EH (cell line): ENCODE measurements around the gene NR6A1.
A peak's percentile ranks its signal among the peaks of the same experiment; 100 is the strongest.

Source experiments
- DNase-seq: peaks from one replicate; pipeline ENCODE4 v3.0.0-alpha.2; 2015; ENCODE audit warnings: low read depth

NR6A1 gene

GRCh38 chr9:124503713-124504529 is 267.2 kb downstream of the NR6A1 start:
- DNase-seq = peak; percentile 18

- no peak for DNase-seq
These were observed 268.1 kb downstream of the NR6A1 start for GRCh38 chr9:124502711-124503702.

GRCh38 chr9:124501771-124502320 is 269.3 kb downstream of the NR6A1 start:
- no peak for DNase-seq

GRCh38 chr9:124500796-124501611 is 270.1 kb downstream of the NR6A1 start:
- no peak for DNase-seq

- no peak for DNase-seq
These were observed 270.9 kb downstream of the NR6A1 start for GRCh38 chr9:124500028-124500795.

GRCh38 chr9:124499216-124499615 is 271.9 kb downstream of the NR6A1 start:
- DNase-seq = no peak

GRCh38 chr9:124498499-124499146 is 272.5 kb downstream of the NR6A1 start:
- no peak for DNase-seq

- DNase-seq = no peak
These were observed 273.1 kb downstream of the NR6A1 start for GRCh38 chr9:124498040-124498439.

- DNase-seq = no peak
These were observed 273.7 kb downstream of the NR6A1 start for GRCh38 chr9:124497441-124497840.

- no peak for DNase-seq
These were observed 274.6 kb downstream of the NR6A1 start for GRCh38 chr9:124496463-124496862.

GRCh38 chr9:124496075-124496449 is 275.0 kb downstream of the NR6A1 start:
- no peak for DNase-seq

- no peak for DNase-seq
These were observed 275.7 kb downstream of the NR6A1 start for GRCh38 chr9:124495126-124496074.

GRCh38 chr9:124493794-124494479 is 277.2 kb downstream of the NR6A1 start:
- DNase-seq = no peak

- DNase-seq = no peak
These were observed 277.9 kb downstream of the NR6A1 start for GRCh38 chr9:124493218-124493617.

GRCh38 chr9:124492818-124493217 is 278.3 kb downstream of the NR6A1 start:
- no peak for DNase-seq

- DNase-seq = no peak
These were observed 279.8 kb downstream of the NR6A1 start for GRCh38 chr9:124491049-124491975.

- DNase-seq = no peak
These were observed 281.1 kb downstream of the NR6A1 start for GRCh38 chr9:124490004-124490403.

- peak; percentile 69 for DNase-seq
These were observed 281.9 kb downstream of the NR6A1 start for GRCh38 chr9:124489222-124489621.
